Neural cell (in vitro differentiated cells): ENCODE results near the gene PTPRK. TPM values are rescaled to one million over a fixed set of nuclear protein-coding genes. Genes with fewer than 3 reads are reported as not detected.
A peak's percentile ranks its signal among the peaks of the same experiment; 100 is the strongest.

ENCODE experiments used
- H2AFZ ChIP-seq: fragments of 200-600, 300-800 bp; sonication (generic), shearing (Covaris generic); 2 replicates; pipeline ENCODE4 v1.6.0; 2014; ENCODE audit warnings: low read depth, mild to moderate bottlenecking, antibody characterized with exemption, low read length, moderate library complexity
- H3F3A ChIP-seq: fragments of 200-600 bp; shearing (Covaris generic); 2 replicates; pipeline ENCODE4 v1.6.1; 2016; ENCODE audit warnings: mild to moderate bottlenecking, moderate library complexity, mixed read lengths, antibody characterized with exemption, low read length; ENCODE audit not compliant: insufficient read depth, poor library complexity, severe bottlenecking
- H3K27ac ChIP-seq: fragments of 200-600, 300-800 bp; sonication (generic), shearing (Covaris generic); 2 replicates; pipeline ENCODE4 v1.5.1; 2014; ENCODE audit warnings: mild to moderate bottlenecking, low read length, moderate library complexity
- H3K27me3 ChIP-seq: fragments of 300-800, 200-600 bp; sonication (generic), shearing (Covaris generic); 2 replicates; pipeline ENCODE4 v1.6.0; 2014; ENCODE audit warnings: mild to moderate bottlenecking, low read depth, low read length, moderate library complexity; ENCODE audit not compliant: insufficient read depth
- H3K36me3 ChIP-seq: fragments of 300-800, 200-600 bp; sonication (generic), shearing (Covaris generic); 2 replicates; pipeline ENCODE4 v1.5.1; 2014; ENCODE audit warnings: mild to moderate bottlenecking, antibody characterized with exemption, low read length, moderate library complexity; ENCODE audit not compliant: insufficient read depth
- H3K4me2 ChIP-seq: fragments of 300-800, 200-600 bp; sonication (generic), shearing (Covaris generic); 2 replicates; pipeline ENCODE4 v1.6.0; 2014; ENCODE audit warnings: mild to moderate bottlenecking, low read length
- H3K4me3 ChIP-seq: fragments of 300-800, 200-600 bp; sonication (generic), shearing (Covaris generic); 2 replicates; pipeline ENCODE4 v1.5.1; 2014; ENCODE audit warnings: mild to moderate bottlenecking, low read length, moderate library complexity
- H3K79me2 ChIP-seq: fragments of 200-600 bp; shearing (Covaris generic); replicated peaks from 2 replicates; pipeline ENCODE4 v1.6.0; 2014; ENCODE audit warnings: mild to moderate bottlenecking, low read length, moderate library complexity; ENCODE audit not compliant: insufficient read depth
- H3K9ac ChIP-seq: fragments of 300-800, 200-600 bp; sonication (generic), shearing (Covaris generic); 2 replicates; pipeline ENCODE4 v1.6.1; 2016; ENCODE audit warnings: mild to moderate bottlenecking, low read length, mixed read lengths
- H3K9me2 ChIP-seq: fragments of 200-600 bp; shearing (Covaris generic); 2 replicates; pipeline ENCODE4 v1.6.1; 2016; ENCODE audit warnings: mild to moderate bottlenecking, low read length, mixed read lengths; ENCODE audit not compliant: insufficient read depth
- H3K9me3 ChIP-seq: fragments of 200-600, 300-800 bp; sonication (generic), shearing (Covaris generic); 2 replicates; pipeline ENCODE4 v1.6.1; 2016; ENCODE audit warnings: mild to moderate bottlenecking, mixed run types, low read length, moderate library complexity, mixed read lengths
- H4K20me1 ChIP-seq: fragments of 200-600 bp; shearing (Covaris generic); 2 replicates; pipeline ENCODE4 v1.6.1; 2016; ENCODE audit warnings: mild to moderate bottlenecking, mixed run types; ENCODE audit not compliant: insufficient read depth
- CTCF ChIP-seq: fragments of 450-650 bp; IDR thresholded peaks from 2 replicates; pipeline ENCODE4 v1.5.1; 2014; ENCODE audit warnings: antibody characterized with exemption, mild to moderate bottlenecking, moderate library complexity; ENCODE audit not compliant: poor library complexity, severe bottlenecking
- EP300 ChIP-seq: fragments of 450-650 bp; conservative IDR thresholded peaks from 2 replicates; pipeline ENCODE4 v1.6.1; 2014; ENCODE audit warnings: antibody characterized with exemption, mild to moderate bottlenecking, moderate library complexity; ENCODE audit not compliant: poor library complexity, severe bottlenecking
- EZH2 ChIP-seq: fragments of 200-600, 300-800 bp; shearing (Covaris generic), sonication (generic); IDR thresholded peaks from 2 replicates; pipeline ENCODE4 v1.6.1; 2014; ENCODE audit warnings: antibody characterized with exemption, low read length, borderline replicate concordance, mild to moderate bottlenecking; ENCODE audit not compliant: insufficient read depth, poor library complexity, severe bottlenecking
- MXI1 ChIP-seq: fragments of 450-650 bp; conservative IDR thresholded peaks from 2 replicates; pipeline ENCODE4 v1.6.1; 2014; ENCODE audit warnings: antibody characterized with exemption, mild to moderate bottlenecking; ENCODE audit not compliant: poor library complexity, severe bottlenecking
- POLR2AphosphoS5 ChIP-seq: IDR thresholded peaks from 2 replicates; pipeline ENCODE4 v1.6.1; 2012
- RAD21 ChIP-seq: fragments of 450-650 bp; conservative IDR thresholded peaks from 2 replicates; pipeline ENCODE4 v1.6.1; 2014; ENCODE audit warnings: antibody characterized with exemption, mild to moderate bottlenecking, moderate library complexity
- REST ChIP-seq: IDR thresholded peaks from 2 replicates; pipeline ENCODE4 v1.6.1; 2012; ENCODE audit warnings: borderline replicate concordance
- SMC3 ChIP-seq: fragments of 450-650 bp; conservative IDR thresholded peaks from 2 replicates; pipeline ENCODE4 v1.6.1; 2014; ENCODE audit warnings: antibody characterized with exemption, mild to moderate bottlenecking, moderate library complexity; ENCODE audit not compliant: poor library complexity
- TAF1 ChIP-seq: IDR thresholded peaks from 2 replicates; pipeline ENCODE4 v1.6.1; 2012; ENCODE audit warnings: low read depth
- polyA minus RNA-seq: library from RNA; depleted of rRNA, polyadenylated mRNA; stranded (reverse); fragments of >200 nt; gene quantifications from 2 replicates; pipeline ENCODE4 v1.2.3, GENCODE V29; 2014
- polyA plus RNA-seq: library from polyadenylated mRNA; depleted of rRNA; stranded (reverse); fragments of >200 nt; gene quantifications from 2 replicates; pipeline ENCODE4 v1.2.3, GENCODE V29; 2014

Gene PTPRK
- polyA plus RNA-seq: 10.4 and 14.9 TPM in 2 replicates
- polyA minus RNA-seq: 47.0 and 49.2 TPM in 2 replicates

DNA sequence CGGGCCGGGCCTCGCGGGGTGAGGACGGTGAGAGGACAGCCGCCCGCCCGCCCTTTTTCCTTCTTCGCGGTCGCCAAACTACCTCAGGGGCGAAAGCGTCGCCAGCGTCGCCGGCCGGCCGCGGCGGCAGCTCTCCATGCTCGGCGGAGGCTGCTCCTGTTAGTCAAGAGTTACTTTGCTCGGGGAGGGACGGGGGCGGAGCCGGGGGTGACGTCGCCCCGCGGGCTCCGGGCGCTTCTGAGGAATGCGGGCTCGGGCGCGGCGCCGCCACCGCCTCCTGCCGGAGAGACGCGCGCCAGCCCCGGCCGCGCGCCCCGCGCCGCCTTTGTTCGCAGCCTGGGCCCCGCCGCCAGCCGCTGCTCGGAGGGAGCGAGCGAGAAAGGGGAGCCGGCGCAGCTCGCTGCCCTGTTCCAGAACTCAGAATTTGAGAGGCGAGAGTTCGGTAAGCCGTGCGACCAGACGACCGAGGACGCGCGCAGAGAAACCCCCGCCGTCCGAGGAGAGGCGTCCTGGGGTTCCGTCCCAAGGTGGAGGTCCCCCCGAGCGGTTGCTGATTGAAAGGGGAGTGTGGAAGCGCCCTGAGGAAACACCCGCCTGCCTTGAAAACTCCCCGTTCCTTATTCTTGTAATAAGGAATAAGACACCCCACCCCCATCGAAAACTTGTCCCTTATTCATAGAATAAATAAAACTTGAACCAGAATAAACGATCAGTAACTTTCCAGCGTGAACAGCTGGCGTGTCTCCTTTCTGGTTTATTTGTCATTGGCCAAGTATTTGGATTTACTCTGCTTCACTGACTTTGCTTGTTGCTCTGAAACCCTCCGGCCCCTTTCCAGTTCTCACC, at the start of gene PTPRK:
Gene PTPRK, minus strand, starts transcription at position 164 of the 846 bp plus-strand sequence. CDS start 241 bp downstream, outside the sequence.
- peak within 1 kb of the TSS; percentile 85 for H3K4me2 ChIP-seq
- H4K20me1 ChIP-seq: no peaks in the 10 kb centered on the region
- H3K4me3 ChIP-seq: peak within 1 kb of the TSS; percentile 78
- peak; percentile 70 for TF ChIP-seq REST
- peak; percentile 85 for TF ChIP-seq CTCF
- TF ChIP-seq EZH2: no peak
- peak; percentile 85 for TF ChIP-seq MXI1
- TF ChIP-seq SMC3: peak; percentile 78
- TF ChIP-seq POLR2AphosphoS5: peak; percentile 88
- peak; percentile 66 for TF ChIP-seq EP300
- peak; percentile 73 for TF ChIP-seq RAD21
- TF ChIP-seq TAF1: no peak
- H3K27ac ChIP-seq: peak within 1 kb of the TSS; percentile 82
- H3K27me3 ChIP-seq: peaks cover 20% of the 10 kb centered on the region
- peak within 1 kb of the TSS; percentile 86 for H3K9ac ChIP-seq
- H3F3A ChIP-seq: no peaks in the 10 kb centered on the region
- peaks cover 27% of the 10 kb centered on the region for H3K79me2 ChIP-seq
- H3K9me2 ChIP-seq: no peaks in the 10 kb centered on the region
- H2AFZ ChIP-seq: peak within 1 kb of the TSS; percentile 53
- H3K36me3 ChIP-seq: no peaks in the 10 kb centered on the region
- H3K9me3 ChIP-seq: no peaks in the 10 kb centered on the region

DNA sequence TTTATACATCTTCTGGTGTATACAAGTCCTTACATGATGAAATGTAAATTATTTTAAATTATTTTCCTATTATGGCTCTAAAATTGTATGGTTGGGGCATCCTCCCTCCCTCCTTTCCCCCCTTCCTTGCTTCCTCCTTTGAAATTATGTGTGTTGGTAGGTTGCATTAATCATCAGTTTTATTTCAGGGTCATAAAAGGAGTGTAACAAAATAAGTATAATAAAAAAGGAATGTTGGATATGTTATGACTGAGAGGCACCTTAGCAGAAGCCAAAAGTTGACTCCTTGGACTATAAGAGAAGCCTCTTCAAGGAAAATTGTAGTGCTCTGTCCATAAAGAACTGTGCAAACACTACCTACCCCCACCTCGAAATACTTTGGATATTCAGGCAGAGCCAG, 46.6 kb upstream of the PTPRK start:
- Histone ChIP-seq H3F3A (no peaks in the 10 kb centered on the region), H3K4me2 (no peak overlapping the region), H4K20me1 (no peaks in the 10 kb centered on the region), H2AFZ (no peak overlapping the region), H3K36me3 (no peaks in the 10 kb centered on the region), H3K9ac (no peak overlapping the region), H3K79me2 (no peaks in the 10 kb centered on the region), H3K9me2 (no peaks in the 10 kb centered on the region), H3K27me3 (no peaks in the 10 kb centered on the region), H3K27ac (no peak overlapping the region), H3K9me3 (no peaks in the 10 kb centered on the region), H3K4me3 (no peak overlapping the region)
- TF ChIP-seq POLR2AphosphoS5 (no peak), EP300 (no peak), EZH2 (no peak), RAD21 (no peak)
